GM21717 (cell line): ENCODE results near the gene ATP6V0B.

Experiments
- ATAC-seq: cut with Tn5 transposase; IDR thresholded peaks from one replicate; pipeline ENCODE4 v1.9.1; 2021; ENCODE audit warnings: mild to moderate bottlenecking, moderate library complexity; ENCODE audit not compliant: unreplicated experiment

Gene ATP6V0B

GRCh38 chr1:43999455-43999854 is 24.7 kb downstream of the ATP6V0B start:
- no peak for ATAC-seq

- ATAC-seq = no peak
These were observed 25.4 kb downstream of the ATP6V0B start for GRCh38 chr1:44000122-44000665.

GRCh38 chr1:44002165-44002564 is 27.4 kb downstream of the ATP6V0B start:
- ATAC-seq = no peak

- no peak for ATAC-seq
These were observed 27.9 kb downstream of the ATP6V0B start for GRCh38 chr1:44002606-44003157.

- ATAC-seq = no peak
These were observed 33.5 kb downstream of the ATP6V0B start for GRCh38 chr1:44008259-44008658.

GRCh38 chr1:44010935-44011471 is 36.2 kb downstream of the ATP6V0B start:
- no peak for ATAC-seq

- ATAC-seq = no peak
These were observed 37.6 kb downstream of the ATP6V0B start for GRCh38 chr1:44012404-44012803.

GRCh38 chr1:44012941-44013609 is 38.3 kb downstream of the ATP6V0B start:
- no peak for ATAC-seq

- no peak for ATAC-seq
These were observed 39.2 kb downstream of the ATP6V0B start for GRCh38 chr1:44013949-44014348.

GRCh38 chr1:44014365-44015104 is 39.8 kb downstream of the ATP6V0B start:
- ATAC-seq = no peak

- ATAC-seq = no peak
These were observed 40.4 kb downstream of the ATP6V0B start for GRCh38 chr1:44015206-44015605.

- no peak for ATAC-seq
These were observed 41.5 kb downstream of the ATP6V0B start for GRCh38 chr1:44016041-44016889.

GRCh38 chr1:44016890-44017400 is 42.2 kb downstream of the ATP6V0B start:
- ATAC-seq = no peak

GRCh38 chr1:44019466-44019948 is 44.7 kb downstream of the ATP6V0B start:
- ATAC-seq = no peak

- ATAC-seq = no peak
These were observed 45.7 kb downstream of the ATP6V0B start for GRCh38 chr1:44020464-44020863.

- ATAC-seq = no peak
These were observed 46.4 kb downstream of the ATP6V0B start for GRCh38 chr1:44021156-44021555.

- no peak for ATAC-seq
These were observed 47.0 kb downstream of the ATP6V0B start for GRCh38 chr1:44021581-44022321.

- ATAC-seq = no peak
These were observed 49.5 kb downstream of the ATP6V0B start for GRCh38 chr1:44024031-44024902.
